ENCODE results near the gene TBC1D9.

Gene TBC1D9

GRCh38 chr4:140635606-140636005, 120.6 kb downstream of the TBC1D9 start:
- no peak for TF ChIP-seq CTCF (conservative IDR thresholded peaks at IDR 0.05; ENCODE audit: control insufficient read depth, insufficient read depth, low read depth, low read length)
- DNase-seq (ENCODE audit: low read depth) = no peak
- no peak overlapping the region for H3K4me3 ChIP-seq (ENCODE audit: control insufficient read depth, low read depth, low read length)

GRCh38 chr4:140633951-140634350, 122.2 kb downstream of the TBC1D9 start:
- DNase-seq (ENCODE audit: low read depth) = no peak
- TF ChIP-seq CTCF (conservative IDR thresholded peaks at IDR 0.05; ENCODE audit: control insufficient read depth, insufficient read depth, low read depth, low read length) = no peak
- no peak overlapping the region for H3K4me3 ChIP-seq (ENCODE audit: control insufficient read depth, low read depth, low read length)

- TF ChIP-seq CTCF (conservative IDR thresholded peaks at IDR 0.05; ENCODE audit: control insufficient read depth, insufficient read depth, low read depth, low read length) = no peak
- H3K4me3 ChIP-seq (ENCODE audit: control insufficient read depth, low read depth, low read length) = no peak overlapping the region
- no peak for DNase-seq (ENCODE audit: low read depth)
Observed at GRCh38 chr4:140633124-140633523, 123.1 kb downstream of the TBC1D9 start.

GRCh38 chr4:140630246-140630645, 125.9 kb downstream of the TBC1D9 start:
- no peak for TF ChIP-seq CTCF (conservative IDR thresholded peaks at IDR 0.05; ENCODE audit: control insufficient read depth, insufficient read depth, low read depth, low read length)
- no peak for DNase-seq (ENCODE audit: low read depth)
- H3K4me3 ChIP-seq (ENCODE audit: control insufficient read depth, low read depth, low read length) = no peak overlapping the region

GRCh38 chr4:140628016-140628415, 128.2 kb downstream of the TBC1D9 start:
- no peak for TF ChIP-seq CTCF (conservative IDR thresholded peaks at IDR 0.05; ENCODE audit: control insufficient read depth, insufficient read depth, low read depth, low read length)
- H3K4me3 ChIP-seq (ENCODE audit: control insufficient read depth, low read depth, low read length) = no peak overlapping the region
- no peak for DNase-seq (ENCODE audit: low read depth)

GRCh38 chr4:140626661-140627376, 129.4 kb downstream of the TBC1D9 start:
- no peak for TF ChIP-seq CTCF (conservative IDR thresholded peaks at IDR 0.05; ENCODE audit: control insufficient read depth, insufficient read depth, low read depth, low read length)
- H3K4me3 ChIP-seq (ENCODE audit: control insufficient read depth, low read depth, low read length) = no peak overlapping the region
- no peak for DNase-seq (ENCODE audit: low read depth)
